ENCODE data around the gene OR10A6.

GRCh38 chr11:7971846-7972245 is 40.8 kb upstream of the OR10A6 start:
- no peak for TF ChIP-seq POLR2A (IDR thresholded peaks at IDR 0.05)
- TF ChIP-seq CTCF (IDR thresholded peaks at IDR 0.05) = no peak

All from Peyer's patch (tissue), 4 donors.